Measurements from ENCODE around the gene URGCP.
"Not testable (repeated sequence)": the region's sequence is repeated elsewhere in the genome, so short reads cannot be mapped to it uniquely, and the experiment has no call there.

Gene URGCP

DNA sequence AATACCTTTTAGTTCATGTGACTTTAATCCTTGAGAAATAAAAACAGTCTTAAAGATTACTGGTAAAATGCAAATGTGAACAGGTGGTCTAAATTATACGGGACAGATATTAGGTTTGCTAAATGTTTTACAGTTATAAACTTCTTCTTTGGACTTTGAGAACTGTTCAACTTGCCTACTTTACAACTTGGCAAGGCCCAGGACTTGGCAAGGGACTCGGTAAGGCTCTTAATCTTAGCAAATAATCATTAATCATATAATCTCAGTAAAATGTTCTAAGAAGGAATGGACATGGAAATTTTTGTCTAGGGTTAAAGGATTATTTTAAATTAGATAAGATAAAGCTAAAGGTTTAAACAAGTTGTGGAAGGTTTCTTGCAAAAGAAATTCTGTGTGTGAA is 15.0 kb upstream of the URGCP start:
- no peak for DNase-seq (ENCODE audit: low read depth)

DNA sequence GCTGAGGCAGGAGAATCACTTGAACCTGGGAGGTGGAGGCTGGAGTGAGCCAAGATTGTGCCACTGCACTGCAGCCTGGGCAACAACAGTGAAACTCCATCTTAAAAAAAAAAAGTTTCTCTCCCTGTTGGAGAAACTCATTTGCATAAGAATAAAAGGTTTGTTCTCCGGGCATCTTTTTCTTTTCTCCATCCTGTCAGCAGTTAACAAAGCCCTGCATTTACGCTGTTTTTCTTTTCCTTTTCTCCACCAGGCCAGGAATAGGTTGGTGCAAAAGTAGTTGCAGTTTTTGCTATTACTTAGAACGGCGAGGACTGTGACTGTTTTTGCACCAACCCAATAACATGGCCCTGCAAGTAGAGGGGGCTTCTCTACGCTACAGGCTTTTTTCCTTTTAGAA is 9.5 kb upstream of the URGCP start:
- no peak for DNase-seq (ENCODE audit: low read depth)

DNA sequence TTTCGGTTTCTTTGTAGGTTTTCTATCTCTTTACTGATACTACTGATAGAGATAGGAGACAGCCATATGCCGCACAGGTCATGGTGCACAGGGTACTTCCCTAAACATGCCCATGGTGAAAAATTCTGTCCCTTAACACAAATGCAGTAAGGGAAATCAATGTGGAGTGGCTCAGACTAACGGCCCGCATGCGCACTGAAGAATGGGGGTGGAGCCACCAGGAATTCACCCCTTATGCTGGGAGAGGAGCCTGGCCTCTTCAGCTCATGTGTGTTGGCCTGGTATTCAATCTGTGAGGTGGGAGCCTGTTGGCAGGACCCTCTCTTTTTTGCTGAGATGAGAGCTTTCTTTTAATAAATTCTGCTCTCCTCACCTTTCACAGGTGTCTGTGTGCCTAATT is 8.4 kb upstream of the URGCP start:
- no peak for DNase-seq (ENCODE audit: low read depth)

DNA sequence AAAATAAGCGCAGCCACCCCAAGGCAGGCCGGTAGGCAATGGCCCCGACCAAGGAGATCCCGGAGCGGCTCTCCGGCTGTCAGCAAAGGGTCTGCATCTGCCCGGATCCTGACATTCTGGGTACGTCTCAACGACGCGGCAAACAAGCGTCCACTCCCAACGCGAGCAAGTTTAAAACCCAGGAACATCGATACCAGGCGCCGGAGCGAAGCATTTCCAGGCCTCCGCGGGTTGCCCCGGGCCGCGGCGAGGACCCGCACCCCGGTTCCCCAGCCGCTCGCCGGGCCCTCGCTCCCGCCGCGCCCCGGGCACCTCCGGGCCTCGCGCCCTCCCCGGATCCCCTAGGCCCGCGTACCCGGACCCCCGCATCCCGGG is 453 bp downstream of the URGCP start:
- DNase-seq (ENCODE audit: low read depth), result no peak

DNA sequence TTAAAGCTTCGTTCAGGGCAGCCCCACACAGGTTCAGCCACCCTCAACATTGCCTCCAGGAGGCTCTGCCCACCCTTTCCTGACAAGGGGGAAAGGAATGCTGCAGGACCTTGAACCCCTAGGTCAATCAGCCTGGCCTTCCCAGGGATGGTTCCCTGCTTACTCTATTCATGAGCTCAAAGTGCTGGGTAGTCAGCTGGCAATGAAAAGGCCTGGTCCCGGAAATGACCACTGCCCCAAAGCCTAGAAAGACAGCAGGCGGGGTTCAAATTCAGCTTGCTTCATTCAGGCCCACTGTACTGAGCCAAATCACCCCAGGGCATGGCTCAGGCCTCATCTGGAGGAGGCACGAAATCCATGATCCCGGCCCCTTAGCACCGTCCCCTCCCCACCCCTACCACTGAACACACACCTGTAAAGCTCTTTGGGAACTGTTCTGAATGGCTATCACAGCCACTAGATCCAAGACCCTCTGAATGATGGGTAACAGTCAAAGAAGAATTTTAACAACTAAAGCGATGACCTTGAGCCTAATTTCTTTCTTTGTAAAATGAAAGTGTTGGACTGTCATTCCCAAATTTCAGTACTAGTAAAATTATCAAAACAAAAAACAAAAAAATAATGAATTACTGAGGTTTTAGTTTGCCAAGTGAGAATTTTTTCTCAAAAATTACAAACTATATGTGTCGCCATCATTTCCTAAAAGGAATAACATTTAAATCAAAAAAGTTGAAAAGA is 1.0 kb downstream of the URGCP start:
- DNase-seq (ENCODE audit: low read depth), result no peak

DNA sequence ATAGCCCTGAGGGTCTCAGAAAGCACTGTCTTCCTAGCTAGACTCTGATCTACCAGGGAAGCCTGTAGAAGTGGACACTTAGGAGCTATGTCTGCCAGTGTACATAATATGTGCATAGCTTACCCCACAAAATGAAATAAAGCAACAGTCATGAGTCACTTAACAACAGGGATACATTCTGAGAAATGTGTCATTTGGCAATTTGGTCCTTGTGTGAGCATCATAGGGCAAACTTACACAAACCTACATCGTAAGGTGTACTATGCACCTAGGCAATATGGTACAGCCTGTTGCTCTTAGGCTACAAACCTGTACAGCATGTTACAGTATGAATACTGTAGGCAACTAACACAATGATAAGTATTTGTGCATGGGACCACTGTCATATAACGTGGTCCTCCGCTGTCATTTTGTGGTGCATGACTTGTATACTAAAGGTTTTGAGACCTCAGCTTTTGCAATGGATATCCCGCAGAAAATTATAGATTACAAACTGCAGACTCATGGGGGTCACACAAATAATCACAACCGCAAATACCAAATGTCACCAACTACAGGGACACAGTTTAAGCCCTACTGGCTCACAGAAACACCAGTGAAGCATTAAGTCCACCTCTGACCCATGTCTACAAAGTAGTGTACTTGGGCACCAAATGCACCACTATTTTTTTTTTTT is 1.7 kb downstream of the URGCP start:
- DNase-seq (ENCODE audit: low read depth), result no peak

DNA sequence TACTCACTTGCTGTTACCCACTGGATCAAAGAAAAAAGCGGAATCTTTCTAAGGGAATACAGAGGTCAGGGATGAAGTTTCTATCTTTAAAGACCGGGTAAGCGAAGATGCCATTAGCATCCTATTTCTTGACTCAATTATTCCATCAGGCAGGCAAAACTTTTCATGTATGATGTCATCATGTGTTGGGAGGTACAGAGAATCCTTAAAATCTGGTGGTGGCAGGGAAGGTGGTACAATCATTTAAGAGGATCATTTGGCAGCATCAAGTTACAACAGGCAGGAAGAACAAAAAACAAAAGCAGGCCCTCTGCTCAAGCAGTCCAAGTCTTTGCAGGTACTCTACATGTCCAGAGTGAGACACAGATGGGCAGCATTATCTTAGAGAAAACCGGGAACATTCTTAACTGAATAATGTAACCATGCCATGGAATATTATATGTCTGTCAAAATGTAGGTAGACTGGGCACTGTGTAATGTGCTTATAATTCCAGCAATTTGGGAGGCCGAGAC is 3.8 kb downstream of the URGCP start:
- DNase-seq (ENCODE audit: low read depth), result no peak

DNA sequence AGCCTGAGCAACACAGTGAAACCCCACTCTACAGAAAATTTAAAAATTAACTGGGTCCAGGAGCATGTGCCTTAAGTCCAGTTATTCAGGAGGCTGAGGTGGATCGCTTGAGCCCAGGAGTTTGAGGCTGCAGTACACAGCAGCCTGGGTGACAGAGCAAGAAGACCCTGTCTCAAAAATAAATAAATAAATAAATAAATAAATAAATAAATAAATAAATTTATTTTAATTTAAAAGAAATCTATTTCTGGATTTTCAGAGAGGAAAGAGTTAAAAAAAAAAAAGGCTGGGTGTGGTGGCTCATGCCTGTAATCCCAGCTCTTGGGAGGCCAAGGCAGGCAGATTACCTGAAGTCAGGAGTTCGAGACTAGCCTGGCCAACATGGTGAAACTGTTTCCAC is 7.8 kb downstream of the URGCP start:
- not testable (repeated sequence) for DNase-seq (ENCODE audit: low read depth)

DNA sequence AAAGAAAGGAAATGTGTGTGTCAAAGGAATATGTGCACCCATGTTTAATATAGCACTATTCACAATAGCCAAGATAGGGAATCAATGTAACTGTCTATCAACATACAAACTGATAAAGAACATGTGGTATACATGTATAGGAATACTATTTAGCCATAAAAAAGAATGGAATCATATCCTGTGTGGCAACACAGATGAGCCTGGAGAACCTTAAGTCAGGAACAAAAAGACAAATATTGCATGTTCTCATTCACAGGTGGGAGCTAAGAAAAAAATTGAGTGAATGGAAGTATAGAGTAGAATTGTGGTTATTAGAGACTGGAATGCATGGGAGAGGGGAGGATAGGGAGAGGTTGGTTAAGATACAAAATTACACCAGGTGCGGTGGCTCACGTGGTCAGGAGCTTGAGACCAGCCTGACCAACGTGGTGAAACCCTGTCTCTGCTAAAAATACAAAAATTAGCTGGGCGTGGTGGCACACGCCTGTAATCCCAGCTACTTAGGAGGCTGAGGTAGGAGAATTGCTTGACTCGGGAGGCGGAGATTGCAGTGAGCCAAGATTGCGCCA is 10.5 kb downstream of the URGCP start:
- no peak for DNase-seq (ENCODE audit: low read depth)

DNA sequence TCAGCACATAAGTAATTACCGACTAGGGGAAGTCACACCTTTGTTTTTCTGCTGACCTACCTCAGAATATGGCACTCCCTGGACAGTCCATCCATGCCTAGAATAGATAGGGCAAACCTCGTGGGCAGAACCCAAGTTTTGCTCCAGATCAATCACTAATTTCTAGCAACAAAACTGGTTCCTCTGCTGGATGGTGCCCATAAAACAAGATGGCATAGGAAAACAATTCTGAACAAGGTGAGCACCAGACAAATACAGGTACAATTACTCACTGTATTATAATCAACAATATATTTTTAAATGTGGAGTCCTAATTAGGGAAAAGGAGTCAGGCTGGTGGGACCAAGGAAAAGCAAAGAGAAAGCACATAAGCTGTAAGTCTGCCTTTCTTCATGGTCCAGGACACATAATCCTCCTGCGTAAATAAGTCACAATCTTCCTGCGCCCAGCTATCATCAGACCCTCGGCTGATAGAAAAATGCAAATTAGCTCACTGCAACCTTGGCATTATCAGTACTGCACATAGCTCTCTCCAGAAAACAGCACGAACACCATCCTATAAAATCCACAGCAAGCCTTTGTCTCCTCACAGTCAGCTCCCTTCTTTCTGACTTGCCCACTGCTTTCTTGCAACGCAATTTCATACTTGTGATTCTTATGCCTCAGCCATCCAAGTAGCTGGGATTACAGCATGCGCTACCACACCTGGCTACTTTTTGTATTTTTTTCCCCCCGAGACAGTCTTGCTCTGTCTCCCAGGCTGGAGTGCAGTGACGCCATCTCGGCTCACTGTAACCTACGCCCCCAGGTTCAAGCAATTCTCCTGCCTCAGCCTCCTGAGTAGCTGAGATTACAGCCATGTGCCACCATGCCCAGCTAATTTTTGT is 15.1 kb downstream of the URGCP start:
- no peak for DNase-seq (ENCODE audit: low read depth)

DNA sequence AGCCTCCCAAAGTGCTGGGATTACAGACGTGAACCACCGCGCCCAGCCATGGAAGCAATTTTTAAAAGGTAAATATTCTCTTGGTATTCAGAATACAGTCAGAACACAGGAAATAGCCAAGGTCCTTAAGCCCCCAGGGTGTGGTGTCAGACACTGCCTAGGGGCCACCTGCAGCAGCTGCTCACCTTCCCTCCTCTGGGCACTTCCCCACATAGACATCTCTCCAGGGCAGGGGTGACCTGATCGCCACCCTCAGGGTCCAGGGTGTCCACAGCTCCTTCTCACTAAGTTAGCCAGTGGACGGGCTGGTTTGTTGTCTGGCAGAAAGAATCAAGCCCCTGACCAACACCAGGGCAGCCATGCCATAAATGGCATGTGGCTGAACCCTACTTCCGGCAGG is 15.9 kb downstream of the URGCP start:
- DNase-seq (ENCODE audit: low read depth), result no peak

DNA sequence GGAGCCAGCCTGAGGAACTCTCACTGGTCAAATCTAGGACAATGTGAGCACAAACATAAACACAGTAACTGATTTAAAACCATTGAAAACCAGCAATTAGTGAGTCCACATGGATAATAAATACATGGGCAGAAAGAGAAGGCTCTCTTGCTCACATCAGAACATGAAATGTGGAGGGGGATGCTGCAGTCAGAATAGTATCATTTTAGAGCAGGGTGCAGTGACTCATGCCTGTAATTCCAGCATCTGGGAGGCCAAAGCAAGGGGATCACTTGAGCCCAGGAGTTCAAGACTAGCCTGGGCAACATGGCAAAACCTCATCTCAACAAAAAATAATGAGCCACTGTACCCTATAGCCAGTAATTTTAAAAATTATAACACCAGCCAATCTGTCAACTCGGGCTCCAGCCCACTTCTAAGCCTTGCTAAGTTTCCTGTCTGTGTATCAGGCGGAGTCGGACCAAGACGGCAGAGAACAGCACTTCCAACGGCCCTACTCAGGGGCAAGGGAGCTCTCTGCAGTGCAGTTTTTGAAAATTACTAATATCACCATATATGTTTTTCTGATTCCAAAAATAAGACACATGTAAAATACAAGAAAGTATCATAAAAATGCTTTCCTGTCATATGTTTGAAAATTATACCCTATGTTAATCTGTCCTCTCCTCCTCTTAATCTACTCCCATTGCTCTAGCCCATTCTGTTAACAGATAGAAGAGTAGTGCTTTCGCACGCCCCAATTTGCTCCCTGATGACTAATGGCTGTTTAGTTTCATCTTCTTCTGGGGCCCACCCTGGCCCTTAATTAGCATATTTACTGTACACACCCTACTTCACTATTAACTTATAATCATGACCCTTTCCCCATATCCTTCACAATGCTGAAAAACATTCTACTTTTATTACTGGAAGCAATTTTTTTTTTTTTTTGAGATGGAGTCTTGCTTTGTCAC is 17.1 kb downstream of the URGCP start:
- no peak for DNase-seq (ENCODE audit: low read depth)

DNA sequence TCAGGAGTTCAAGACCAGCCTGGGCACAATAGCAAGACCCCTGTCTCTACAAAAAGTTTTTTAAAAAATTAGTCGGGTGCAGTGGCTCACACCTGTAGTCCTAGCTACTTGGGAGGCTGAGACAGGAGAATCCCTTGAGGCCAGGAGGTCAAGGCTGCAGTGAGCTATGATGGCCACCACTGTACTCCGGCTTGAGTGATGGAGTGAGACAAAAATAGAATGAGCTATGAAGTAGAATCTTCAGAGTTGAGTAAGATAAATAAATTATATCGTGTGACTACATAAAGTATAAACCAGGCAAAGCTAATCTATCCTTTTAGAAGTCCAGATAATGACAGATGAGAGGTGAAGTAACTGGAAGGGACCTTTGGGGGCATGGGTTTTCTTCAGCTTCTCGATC is 21.8 kb downstream of the URGCP start:
- no peak for DNase-seq (ENCODE audit: low read depth)

DNA sequence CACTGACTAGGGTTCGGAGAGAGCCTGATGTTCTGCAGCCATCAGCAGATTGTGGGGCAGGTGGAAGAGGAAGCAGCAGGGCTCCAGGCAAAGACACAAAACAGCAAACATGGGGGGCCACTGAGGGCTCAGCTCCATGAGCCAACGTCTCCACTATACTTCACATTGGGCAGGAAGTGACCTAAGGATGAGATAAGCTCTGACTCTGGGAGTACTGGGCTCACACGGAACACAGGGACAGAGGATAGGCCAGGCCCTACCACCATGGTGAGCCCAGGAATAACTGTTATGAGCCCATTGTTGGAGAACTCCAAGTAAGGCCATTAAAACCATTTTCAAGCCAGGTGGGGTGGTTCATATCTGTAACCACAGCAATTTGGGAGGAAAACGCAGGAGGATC is 22.2 kb downstream of the URGCP start:
- DNase-seq (ENCODE audit: low read depth), result no peak

DNA sequence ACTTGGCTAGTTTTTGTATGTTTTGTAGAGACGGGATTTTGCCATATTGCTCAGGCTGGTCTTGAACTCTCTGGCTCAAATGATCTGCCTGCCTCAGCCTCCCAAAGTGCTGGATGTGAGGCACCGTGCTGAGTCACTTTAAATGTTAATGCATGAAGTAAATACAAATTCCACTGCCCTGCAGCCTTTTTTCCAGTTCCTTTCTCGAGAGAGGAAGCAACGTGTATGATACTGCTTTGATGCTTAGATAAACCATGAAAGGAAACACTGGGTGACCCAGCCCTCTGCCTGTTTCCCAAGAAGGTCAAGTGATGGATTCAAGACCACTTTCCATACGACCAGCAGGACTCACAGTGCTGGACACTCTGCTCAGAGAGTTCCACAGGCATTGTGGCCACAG is 25.8 kb downstream of the URGCP start:
- no peak for DNase-seq (ENCODE audit: low read depth)

DNA sequence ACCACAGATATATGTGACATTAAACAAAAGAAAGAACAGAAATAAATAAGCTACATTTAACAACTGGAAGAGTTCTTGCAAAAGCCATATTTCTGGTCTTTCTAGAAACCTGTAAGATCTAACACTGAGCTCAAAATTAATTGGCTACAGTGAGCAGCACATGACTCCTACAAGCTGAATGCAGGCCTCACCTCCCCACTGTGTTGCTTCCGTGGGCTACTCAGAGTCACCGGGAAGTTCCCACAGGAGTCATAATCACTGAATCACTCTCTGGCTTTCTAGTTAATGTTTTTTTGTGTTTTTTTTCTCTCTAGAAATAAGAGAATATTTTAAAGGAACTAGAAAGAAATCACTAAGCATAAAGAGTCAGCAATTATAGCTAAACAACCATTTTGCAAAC is 26.9 kb downstream of the URGCP start:
- no peak for DNase-seq (ENCODE audit: low read depth)

DNA sequence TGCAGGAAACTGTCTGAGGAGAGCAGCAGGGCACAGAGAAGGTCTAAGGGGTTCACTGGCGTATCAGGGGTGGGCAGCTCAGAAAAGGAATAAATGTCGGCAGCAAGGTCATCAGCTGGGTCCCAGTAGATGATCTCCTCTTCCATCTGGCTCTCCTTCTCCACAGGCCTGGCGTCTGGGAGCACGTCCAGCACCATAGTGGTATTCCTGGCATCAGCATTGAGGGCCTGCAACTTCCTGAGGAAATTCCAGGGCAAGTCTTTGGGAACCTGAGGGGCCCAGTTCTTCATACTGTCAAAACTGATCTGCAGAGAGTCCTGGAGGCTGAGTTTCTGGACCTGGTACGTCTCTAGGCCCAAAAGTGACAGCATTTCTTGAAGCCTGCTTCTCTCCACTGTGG is 27.5 kb downstream of the URGCP start:
- DNase-seq (ENCODE audit: low read depth), result no peak

DNA sequence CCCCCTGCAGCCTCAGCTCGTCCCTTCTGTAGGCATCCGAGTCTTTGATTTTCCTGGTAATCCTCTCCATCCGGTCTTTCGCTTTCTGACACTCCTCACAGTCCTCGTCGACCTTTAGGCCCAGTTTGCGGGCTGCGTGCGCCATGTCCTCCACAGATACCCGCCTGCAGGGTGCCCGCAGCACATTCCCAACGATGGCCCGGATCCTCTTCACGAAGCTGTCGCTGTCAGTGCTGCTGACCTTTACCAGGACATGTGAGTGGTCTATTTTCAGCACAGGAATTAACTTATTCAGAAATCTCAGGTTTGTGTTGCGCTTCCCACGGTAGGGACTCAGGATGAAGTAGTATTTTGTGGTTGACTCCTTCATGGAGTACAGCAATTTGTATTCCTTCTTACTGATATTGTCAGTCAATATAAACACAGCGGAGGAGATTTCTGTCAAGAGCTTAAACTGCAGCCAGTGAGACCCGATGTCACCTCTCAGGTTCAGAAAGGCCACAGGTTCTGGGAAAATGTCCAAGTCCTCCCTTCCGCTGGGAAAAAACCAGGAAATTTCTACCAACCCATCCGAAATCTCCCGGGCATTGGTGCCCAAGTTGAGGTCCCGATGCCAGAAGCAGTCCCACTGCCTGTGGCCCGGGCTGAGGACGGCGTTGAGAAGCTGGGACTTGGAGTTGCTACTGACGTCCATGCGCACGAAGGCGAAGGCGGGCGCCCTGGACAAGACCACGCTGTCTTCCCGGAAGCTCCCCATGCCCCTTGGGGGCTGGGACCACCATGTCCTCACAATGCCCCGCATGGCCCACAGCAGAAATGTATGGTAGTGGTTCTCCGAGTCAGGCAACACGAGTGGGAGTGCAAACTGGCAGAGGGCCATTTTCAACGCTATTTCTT is 28.2 kb downstream of the URGCP start:
- no peak for DNase-seq (ENCODE audit: low read depth)

DNA sequence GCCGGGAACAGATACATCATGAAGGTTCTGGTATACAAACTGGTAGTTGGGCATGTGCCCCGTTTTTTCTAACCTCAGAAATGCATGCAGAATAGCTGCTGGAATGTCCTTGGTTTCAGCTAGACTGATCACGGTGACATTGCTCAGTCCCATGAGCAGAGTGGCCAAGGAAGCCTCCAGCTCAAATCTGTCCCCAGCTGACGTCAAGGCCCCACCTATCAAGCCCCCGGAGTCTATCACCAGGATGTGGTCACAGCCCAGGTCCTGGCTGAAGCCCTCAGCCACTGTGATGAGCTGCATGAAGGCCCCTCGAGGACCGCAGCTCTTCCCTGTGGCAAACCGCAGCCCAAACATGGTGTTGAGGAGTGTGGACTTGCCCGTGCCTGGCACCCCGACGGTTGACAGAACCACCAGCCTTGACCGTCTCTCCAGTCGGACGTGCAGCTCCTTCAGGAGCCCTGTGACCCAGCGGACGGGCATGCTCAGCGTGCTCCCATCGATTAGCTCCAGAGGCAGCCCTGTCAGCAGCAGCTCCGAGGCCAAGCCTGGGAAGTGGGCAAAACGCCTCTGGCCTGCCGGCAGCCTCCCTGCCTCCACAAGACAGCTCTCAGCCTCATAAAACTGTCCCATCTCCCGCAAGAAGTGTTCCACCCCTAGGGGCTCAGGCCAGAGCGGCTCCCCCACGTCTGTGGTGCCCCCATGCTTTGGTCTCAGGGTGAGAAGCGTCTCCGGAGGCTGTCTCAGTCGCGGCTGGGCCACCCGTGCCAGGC is 29.2 kb downstream of the URGCP start:
- no peak for DNase-seq (ENCODE audit: low read depth)
